Panc1 (cell line): Measurements from ENCODE around the gene KRTAP10-4.

Source experiments
- CTCF ChIP-seq: fragments of 450-650 bp; IDR thresholded peaks from 2 replicates; pipeline ENCODE4 v1.5.1; 2017; ENCODE audit warnings: mild to moderate bottlenecking
- POLR2AphosphoS5 ChIP-seq: IDR thresholded peaks from 2 replicates; pipeline ENCODE4 v1.6.1; 2012; ENCODE audit warnings: mild to moderate bottlenecking, low read depth, low read length, moderate library complexity

- TF ChIP-seq CTCF (no peak), POLR2AphosphoS5 (no peak)
Observed at GRCh38 chr21:44533121-44533890, 40.2 kb upstream of the KRTAP10-4 start.
